ENCODE results near the gene REG3G.

DNA sequence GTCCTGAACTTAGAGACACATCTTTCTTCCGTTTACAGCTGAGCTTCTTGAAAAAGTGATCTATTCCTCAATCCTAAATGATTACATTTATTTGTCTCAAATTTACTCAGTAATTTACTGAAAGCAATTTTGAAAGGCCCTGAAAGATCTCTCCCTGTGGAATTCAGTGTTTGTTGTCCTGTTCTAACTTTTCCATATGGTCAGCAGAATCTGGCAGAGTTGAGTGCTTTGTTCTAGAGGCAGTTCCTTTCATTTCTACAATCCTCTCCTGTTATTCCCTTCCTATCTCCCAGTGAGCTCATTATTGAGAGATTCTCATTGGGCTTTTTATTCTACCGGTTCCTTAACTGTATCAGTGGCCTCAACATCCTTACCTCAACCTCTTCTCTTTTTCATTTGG, 36.5 kb upstream of the REG3G start:
- TF ChIP-seq, protein P1, sequence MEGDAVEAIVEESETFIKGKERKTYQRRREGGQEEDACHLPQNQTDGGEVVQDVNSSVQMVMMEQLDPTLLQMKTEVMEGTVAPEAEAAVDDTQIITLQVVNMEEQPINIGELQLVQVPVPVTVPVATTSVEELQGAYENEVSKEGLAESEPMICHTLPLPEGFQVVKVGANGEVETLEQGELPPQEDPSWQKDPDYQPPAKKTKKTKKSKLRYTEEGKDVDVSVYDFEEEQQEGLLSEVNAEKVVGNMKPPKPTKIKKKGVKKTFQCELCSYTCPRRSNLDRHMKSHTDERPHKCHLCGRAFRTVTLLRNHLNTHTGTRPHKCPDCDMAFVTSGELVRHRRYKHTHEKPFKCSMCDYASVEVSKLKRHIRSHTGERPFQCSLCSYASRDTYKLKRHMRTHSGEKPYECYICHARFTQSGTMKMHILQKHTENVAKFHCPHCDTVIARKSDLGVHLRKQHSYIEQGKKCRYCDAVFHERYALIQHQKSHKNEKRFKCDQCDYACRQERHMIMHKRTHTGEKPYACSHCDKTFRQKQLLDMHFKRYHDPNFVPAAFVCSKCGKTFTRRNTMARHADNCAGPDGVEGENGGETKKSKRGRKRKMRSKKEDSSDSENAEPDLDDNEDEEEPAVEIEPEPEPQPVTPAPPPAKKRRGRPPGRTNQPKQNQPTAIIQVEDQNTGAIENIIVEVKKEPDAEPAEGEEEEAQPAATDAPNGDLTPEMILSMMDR (IDR thresholded peaks at IDR 0.05) = no peak
- no peak for TF ChIP-seq POLR2A (IDR thresholded peaks at IDR 0.05)
